Measurements from ENCODE around the gene VSTM4.

VSTM4 gene

GRCh38 chr10:49070701-49071100 lies 44.6 kb downstream of the VSTM4 start:
- no peak for DNase-seq (ENCODE audit: low read depth)

DNA sequence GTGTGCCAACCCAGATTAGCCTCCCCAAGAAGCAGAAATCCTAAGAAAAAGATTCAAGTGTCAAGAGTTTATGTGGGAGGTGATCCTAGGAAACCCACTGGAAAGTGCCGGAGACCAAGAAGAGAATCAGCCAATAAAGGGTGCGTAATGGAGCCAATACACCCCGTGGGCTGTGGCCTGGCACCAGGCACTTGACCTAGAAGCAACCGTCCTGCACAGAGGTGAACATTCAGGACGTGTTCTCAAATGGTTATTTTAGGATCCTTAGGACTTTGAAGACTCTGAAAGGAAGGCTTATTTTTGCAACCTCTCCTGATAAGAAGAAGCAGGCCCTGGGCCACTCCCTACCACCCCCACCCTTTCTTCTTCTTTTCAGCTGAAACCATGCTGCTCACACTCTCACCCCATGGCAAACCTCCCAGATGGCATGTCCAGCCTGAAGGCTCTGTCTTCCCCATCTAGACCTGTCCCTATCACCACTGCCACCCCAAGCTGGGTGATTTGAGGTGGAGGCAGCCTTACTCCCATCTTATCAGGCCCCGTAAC lies 46.6 kb downstream of the VSTM4 start:
- DNase-seq (ENCODE audit: low read depth): no peak

- DNase-seq (ENCODE audit: low read depth): no peak
Measured at GRCh38 chr10:49068209-49068608, 47.1 kb downstream of the VSTM4 start.

- no peak for DNase-seq (ENCODE audit: low read depth)
Measured at GRCh38 chr10:49066944-49067730, 48.2 kb downstream of the VSTM4 start.

DNA sequence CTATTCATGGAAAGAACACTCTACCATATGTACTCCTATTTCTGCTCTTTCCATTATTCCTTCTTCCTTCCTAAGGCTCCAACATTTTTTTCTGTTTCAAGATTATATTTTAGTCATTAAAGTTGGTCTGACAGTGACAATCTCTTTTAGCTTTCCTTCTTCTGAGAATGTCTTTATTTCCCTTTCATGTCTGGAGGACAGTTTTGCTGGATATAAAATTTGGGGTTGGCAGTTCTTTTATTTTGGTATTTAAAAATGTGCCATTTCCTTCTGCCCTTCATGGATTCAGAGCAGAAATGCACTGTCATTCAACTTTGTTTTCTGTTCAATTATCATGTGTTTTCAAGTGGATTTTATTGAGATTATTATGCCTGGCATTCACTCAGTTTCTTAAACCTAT lies 53.1 kb downstream of the VSTM4 start:
- no peak for DNase-seq (ENCODE audit: low read depth)

DNA sequence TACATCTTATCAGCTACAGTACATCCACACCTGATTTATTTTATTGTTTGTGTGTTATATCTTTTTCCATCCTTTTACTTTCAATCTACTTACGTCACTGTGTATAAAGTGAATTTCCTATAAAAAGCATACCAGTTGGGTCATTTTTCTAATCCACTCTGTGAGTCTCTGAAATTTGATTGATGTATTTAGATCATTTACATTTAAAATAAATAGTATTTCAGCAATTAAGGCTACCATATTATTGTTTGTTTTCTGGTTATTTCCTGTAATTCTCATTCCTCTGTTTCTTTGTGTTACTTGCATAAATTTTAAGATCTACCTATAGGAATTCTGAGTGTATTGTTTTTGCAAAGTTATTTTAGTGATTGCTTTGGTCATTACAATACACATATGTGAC lies 53.7 kb downstream of the VSTM4 start:
- no peak for DNase-seq (ENCODE audit: low read depth)

DNA sequence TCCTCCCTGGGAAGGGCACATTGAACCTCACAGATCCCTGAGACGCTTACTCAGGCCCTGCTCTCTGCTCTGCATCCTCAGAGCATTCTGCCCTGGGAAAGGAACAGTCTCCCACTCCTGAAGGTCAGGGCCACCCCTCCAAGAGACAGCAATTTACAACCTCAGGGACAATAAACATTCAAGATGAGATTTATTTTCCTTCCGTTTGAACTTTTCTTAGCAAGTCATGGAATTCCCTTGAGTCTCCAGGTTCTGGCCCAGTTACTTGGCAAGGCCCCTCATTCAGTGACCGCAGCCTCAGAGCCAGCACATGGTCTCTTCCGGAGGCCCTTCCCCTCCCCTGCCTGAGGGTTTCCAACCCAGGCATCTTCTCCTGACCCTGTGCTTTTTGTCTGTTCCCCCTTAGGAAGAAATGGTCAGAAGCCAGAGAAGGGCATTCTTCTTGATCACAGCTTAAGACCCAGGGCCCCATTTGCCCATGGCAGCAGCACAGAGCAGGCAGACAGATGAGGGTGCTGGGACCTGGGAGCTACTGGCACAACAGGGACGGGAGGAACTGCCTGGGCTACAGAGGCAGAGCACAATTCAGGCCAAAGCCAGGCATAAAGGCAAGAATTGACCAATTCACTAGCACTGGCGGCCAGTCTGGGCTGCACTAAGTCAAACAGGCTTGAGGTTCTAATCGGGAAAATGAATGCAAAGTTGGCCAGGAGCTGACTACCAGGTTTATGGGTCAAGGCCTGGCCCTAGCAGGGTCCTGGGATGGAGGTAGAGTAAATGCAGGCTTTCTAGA lies 56.7 kb downstream of the VSTM4 start:
- DNase-seq (ENCODE audit: low read depth): no peak

DNA sequence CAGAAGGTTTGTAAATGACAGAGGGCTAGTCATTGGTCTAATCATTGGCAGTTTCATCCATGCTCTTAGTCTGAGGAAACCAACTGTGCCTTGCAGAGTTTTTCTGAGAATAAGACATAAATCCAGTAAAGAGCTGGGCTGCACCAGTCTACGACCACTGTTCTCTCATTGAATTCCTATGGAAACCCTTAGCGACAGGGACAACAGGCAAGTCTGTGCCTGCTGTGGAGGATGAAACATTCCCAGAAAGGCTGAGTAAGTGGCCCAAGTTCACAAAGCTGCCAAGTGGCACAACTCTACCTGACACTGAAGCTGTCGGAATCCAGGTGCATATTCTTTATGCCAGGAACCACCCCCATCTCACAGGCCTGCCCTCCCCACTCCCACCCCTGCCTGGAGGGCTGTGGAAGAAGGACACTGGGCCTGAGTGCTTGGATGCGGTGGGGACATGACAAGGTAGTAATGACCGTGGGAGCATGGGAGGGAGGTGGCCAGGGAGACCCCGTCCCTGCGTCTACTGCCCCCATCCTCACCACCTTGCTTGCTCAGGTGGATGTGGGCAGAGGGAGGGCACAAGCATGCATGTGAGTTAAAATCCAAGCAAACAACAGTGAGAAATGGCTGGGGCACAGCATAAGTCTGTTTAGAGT lies 58.0 kb downstream of the VSTM4 start:
- no peak for DNase-seq (ENCODE audit: low read depth)

DNA sequence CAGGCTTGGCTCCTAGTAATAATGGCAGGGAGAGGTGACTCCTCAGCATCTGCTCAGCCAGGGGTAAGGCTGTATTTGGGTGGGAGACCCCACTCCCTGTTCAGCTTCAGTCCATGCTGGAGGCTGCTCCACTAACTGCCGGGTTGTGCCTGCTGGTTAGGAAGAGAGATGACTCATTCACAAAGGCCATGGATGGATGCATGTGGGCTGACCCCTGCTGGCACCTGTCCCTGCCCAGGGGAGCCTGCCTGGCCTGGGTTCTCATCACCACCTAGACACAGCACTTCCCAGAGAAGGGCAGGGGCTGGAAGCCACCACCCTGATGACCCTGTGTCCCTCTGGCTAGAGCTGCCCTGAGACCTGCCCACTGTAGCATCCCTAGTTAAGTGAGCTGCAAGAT lies 59.0 kb downstream of the VSTM4 start:
- DNase-seq (ENCODE audit: low read depth): no peak

GRCh38 chr10:49055221-49055849 lies 60.0 kb downstream of the VSTM4 start:
- DNase-seq (ENCODE audit: low read depth): no peak

- no peak for DNase-seq (ENCODE audit: low read depth)
Measured at GRCh38 chr10:49054753-49055152, 60.6 kb downstream of the VSTM4 start.

DNA sequence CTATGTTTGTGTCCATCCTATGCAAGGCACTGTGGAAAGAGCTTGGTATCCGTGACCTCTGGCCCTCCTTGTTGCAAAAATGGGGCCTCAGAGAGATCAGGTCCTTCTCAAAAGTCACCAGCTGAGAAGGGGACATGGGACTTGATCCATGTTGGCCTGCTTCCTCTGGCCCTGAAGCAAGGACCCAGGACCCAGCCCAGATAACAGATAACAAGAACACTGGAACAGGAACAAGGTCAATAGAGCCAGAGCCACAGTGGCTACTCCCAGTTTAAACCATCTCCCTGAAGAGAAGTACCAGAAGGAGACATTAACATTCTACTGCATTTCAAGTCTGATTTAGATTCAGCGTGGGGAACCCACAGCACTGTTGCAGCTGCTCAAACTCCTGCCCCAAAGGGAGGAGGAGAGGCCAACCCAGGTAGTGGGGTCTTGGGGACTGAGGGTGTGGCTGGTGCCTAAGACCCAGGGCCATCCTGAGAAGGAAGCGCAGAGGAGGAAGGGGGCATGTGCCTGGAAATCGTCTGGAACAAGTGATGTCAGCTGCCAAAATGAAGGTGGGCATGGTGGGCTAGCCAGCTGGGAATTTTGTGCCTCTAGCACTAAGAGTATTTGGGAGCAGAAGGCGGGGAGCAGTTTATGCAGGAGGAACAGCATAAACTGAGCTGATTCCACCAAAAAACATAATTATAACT lies 61.2 kb downstream of the VSTM4 start:
- no peak for DNase-seq (ENCODE audit: low read depth)

- DNase-seq (ENCODE audit: low read depth): no peak
Measured at GRCh38 chr10:49053053-49053997, 62.0 kb downstream of the VSTM4 start.

DNA sequence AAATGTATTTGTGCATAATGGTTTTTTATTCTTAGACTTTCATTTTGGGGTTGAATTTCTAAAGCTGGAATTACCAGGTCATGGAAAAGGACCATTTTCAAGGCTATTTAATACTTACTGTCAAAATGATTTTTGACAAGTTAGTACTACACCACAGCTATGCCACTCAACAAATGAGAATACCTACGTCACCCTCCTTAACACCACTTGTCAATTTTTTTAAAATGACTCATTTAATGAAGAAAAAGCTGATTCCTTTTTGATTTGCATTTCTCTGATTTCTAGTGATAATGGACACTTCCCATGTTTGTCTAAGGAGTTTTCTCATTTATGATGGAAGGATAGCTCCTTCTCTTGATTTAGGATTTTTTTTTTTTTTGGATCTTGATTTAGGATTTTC lies 63.3 kb downstream of the VSTM4 start:
- DNase-seq (ENCODE audit: low read depth): no peak

- no peak for DNase-seq (ENCODE audit: low read depth)
Measured at GRCh38 chr10:49050906-49051305, 64.4 kb downstream of the VSTM4 start.

DNA sequence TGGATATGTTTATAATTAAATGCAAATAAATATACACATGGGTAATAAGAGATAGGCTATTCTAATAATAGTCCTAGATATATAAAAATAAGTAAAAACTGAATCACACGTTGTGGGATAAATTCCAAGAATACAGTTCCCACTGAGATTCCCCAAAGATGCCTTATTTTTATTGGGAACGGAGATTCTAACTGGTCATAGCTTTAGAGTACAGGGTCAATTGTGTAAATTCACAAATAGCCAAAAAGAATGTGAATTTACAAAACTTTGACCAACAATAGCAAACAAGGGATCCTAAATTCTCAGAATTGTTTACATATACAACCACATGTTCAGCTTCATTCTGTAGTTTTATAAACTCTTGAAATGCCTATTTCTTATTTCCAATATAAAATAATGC lies 65.0 kb downstream of the VSTM4 start:
- no peak for DNase-seq (ENCODE audit: low read depth)

GRCh38 chr10:49049660-49050059 lies 65.7 kb downstream of the VSTM4 start:
- no peak for DNase-seq (ENCODE audit: low read depth)

DNA sequence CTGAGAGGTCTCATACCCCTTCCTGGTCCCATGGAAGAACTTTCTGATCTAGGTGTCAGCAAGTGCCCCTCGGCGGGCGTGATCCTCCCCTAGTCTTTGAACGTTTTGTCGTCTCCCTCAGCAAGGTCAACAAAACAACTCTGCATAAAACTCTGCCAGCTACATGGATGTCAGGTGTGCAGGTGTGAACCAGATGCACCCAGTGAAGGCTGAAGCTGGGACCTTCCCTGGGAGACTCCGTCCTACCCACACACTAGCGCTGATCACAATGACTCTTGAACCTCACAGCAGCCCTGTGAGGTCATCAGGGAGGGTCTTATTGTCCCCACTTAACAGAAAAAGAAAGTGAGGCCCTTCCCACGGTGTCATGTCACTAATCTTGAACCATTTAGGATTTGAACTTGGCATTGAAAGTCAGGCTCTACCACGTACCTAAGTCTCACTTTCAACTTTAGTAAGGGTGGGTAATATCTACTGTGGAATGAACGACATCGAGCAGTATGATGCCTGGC lies 68.1 kb downstream of the VSTM4 start:
- DNase-seq (ENCODE audit: low read depth): no peak

DNA sequence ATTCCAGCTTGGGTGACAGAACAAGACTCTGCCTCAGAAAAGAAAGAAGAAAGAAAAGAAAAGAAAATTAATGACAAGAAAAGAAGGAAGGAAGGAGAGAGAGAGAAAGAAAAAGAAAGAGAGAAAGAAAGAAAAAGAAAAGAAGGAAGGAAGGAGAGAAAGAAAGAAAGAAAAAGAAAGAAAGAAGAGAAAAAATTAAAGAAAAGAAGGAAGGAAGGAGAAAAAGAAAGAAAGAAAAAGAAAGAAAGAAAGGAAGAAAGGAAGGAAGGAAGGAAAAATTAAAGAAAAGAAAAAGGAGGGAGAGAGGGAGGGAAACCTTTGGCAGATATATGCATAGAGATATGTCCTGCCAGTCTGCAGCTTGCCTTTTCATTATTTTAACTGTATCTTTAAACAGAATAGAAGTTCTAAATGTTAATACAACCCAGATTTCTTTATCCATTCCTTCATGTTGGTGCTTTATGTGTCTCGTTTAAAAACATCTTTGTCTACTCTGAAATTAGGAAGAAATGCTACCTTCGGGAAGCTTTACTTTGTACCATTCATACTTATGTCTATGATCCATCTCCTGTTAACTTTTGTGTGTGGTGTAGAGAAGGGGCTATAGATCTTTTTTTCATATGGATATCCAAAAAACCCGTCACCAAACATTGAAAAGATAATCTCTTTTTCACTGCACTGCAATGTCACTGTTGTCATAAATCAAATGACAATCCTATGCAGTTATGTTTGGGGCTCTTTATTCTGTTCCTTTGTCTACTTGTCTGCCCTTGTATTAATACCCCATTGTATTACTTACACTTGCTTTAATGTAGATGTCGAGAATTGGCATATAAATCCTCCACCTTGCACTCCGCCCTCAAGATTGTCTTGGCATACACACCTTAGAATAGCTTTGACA lies 70.8 kb downstream of the VSTM4 start:
- no peak for DNase-seq (ENCODE audit: low read depth)
